Skin of body (tissue), 2 donors: ENCODE data around the gene SALL3. TPM values are rescaled to one million over a fixed set of nuclear protein-coding genes. Genes with fewer than 3 reads are reported as not detected.

Source experiments
- DNase-seq: peaks from one replicate; lab custom pipeline; 2025; lab: John Stamatoyannopoulos, UW
- total RNA-seq: library from RNA; depleted of rRNA; stranded (reverse); fragments of >200 nt; gene quantifications from one replicate; pipeline ENCODE4 v1.2.3, GENCODE V29; 2014

SALL3 gene
- total RNA-seq, 1 donor from 2014 or later: under 0.01 TPM

DNA sequence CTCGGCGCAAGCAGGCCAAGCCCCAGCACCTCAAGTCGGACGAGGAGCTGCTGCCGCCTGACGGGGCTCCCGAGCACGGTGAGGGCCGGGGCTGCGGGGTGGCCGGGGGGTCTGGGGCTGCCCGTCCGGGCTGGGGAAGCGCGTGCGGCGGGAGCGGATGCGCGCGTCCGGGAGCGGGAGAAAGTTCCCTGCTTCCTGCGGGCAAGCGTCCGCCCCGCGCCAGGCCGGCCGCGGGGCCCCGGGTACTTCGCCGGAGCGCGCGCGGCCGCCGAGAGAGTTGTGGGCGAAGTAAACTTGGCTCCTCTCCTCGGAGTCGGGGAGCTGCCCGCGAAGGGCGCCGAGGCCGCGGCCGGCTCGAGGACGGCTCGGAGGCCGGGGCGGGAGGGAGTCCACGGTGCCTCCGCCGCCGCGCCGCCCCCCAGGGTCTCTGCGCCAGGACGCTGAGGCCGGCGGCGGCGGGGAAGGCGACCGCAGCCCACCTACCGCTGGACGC lies 707 bp downstream of the SALL3 start:
- DNase-seq: no peak

DNA sequence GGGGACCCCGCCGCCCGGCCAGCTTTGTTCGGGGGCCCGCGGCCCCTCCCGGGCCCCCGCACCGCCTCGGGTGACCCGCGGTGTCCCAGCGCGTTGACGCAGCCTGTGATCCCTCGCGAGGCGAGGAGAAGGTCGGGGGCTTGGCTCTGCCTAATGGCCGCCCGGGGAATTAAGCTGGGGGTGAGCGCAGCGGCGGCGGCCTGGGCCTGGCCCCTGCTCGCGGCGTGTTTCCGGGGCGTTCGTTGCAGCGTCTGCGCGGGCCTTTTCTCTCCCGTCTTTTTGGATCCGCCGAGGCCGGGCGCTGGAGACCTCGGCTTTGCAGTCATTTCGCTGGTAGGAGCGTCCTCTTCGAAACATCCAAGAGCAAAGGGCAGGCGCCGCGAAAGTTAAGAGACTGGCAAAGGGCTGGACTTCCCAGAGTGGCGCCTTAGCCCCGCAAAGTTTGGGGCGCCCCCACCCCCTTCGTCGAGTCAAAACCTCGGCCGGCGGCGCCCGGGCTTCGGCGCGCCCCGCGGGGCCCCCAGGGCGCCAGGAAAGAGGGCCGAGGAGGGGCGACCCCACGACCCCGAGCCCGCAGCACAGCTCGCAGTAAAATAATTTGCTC lies 1.3 kb downstream of the SALL3 start:
- no peak for DNase-seq

DNA sequence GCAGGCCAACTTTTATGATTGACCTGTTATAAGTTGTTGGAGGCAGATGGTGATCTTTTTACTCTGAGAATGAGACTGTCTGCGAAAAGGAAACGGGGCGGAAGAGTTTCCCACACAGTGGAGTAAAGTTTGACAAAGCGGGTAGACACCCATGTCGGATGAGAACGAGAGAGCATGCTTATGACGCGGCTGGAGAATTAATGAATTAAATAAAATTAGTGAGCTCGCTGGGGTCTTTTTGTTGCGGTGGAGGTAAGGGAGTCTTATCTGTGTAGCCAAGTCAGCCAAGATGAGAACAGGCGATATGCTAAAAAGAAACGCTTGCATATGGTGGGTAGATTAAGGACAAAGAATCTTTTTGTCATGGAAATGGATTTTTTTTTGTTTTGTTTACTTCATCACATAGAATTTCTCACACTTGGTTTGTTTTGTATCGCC lies 1.8 kb downstream of the SALL3 start:
- DNase-seq: no peak

DNA sequence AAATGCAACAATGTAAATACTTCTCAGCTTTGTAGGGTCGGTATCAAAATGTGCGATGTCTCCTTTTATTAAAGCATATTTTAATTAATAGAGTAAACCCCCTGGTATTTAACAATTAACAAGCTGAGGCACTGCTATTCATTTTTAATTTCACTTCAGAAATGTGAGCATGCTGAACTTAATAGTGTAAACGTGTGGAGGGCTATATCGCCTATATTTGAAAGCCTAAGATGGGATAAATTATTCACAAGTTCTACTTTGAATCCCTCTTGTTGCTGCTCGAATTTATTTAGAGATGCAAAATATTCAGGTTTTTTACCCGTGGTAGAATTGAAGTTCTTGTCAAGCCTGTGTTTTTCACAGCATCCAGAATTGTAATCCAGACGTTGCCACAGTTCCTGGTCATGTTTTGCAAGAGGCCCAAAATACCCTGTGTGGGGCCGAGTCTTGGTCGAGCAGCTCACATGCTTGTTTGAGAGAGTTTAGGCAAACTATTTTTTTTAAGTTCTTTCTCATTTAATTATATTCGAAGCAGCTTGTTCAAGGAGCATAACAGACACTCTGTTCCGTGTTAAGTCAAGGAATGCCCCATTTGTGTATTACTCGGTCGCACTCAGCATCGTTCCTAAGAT lies 2.5 kb downstream of the SALL3 start:
- no peak for DNase-seq

DNA sequence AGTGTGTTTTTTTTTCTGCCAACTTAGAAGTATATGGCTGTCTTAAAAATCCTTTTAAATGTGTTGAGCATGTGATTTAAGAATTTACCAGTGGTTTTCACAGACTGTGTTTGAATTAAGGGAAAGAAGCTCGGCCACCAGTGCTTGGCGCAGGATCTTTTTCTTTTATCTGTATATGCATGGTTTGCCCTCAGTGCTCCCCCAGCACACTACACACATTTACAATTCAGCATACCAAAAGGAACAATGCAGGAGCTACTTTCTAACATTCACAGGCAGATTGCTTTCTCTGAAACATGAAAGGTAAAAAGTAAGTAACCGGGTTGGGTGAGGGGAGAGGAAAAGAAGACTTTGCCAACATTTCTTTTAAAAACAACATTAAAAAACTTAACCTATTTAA lies 3.9 kb downstream of the SALL3 start:
- DNase-seq: no peak

DNA sequence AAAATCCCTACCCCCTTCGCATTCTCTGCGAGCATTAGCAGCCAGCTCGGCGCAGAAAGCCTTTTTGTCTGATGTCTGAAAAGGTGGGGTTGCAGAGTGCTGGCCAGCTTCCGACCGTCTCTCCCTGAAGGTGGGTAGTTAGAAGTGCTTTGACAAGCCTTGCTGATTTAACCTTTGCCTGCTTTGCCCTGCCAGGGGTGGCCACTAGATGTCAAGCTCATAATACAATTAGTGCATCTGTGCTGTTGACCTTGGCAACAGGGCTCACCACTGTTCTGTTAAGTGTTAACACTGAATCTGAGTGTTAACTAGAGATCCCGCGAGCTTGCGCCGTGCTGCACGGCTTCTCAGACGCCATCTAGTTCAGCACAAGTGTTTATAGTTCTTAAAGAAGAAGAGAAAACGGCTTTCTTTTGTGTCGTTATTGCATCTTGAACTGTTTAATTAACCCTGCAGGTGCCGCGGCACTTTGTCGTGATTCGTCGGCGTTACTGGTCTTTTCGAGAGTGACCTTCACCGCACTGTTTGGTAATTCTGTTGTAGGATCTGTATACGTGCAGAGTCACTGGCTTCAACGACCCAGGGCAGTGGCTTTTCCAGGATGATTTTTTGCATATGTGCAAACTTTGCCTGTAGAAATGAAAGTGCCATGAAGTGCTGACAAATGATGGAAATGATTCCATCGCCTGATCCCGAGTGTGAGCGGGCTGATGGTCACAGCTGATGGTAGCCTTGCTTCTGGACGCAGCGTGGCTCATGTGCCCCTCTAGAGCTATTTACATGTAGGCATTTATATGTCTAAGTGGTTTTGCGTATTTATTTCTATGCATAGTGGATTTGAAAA lies 5.5 kb downstream of the SALL3 start:
- no peak for DNase-seq

DNA sequence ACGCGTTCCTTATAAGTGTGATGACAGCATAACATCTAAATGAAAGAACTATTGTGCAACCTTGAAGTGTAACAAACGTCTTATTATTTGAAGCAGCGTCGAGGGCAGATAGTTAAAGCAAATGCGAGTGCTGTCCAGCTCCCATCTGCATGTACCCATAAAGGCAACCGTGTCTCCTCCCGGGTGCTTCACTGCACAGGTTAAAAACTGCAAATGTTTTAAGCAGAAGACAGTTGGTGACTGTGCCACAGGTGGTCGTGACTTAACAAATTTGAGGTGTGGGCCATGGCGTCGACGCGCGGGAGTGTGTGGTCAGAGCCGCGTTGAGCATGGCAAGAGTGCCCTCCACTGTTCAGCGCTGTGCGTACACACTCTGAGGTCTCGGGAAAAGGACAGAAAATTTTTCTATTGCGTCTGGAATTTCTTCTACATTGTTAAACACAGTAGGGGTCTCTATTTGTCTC lies 6.4 kb downstream of the SALL3 start:
- DNase-seq: peak; percentile 3

DNA sequence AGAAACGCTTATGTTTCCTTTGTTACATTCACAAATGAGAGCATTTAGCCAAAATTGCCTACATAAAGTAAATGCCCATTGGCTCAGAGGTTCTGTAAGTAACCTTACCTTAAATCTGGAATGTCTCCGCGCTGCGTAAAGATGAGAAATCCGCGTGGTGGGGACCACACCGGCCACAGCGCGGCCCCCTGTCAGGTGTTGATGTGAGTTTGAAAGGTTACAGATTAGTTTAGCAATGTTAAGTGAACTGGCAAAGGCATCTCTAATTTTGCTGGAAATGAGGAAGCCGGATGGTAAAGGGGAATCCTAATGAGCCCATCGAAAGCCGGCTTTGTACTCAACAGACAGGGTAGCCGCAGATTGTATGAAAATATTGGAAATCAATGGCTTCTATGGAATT lies 11.8 kb downstream of the SALL3 start:
- DNase-seq: no peak

DNA sequence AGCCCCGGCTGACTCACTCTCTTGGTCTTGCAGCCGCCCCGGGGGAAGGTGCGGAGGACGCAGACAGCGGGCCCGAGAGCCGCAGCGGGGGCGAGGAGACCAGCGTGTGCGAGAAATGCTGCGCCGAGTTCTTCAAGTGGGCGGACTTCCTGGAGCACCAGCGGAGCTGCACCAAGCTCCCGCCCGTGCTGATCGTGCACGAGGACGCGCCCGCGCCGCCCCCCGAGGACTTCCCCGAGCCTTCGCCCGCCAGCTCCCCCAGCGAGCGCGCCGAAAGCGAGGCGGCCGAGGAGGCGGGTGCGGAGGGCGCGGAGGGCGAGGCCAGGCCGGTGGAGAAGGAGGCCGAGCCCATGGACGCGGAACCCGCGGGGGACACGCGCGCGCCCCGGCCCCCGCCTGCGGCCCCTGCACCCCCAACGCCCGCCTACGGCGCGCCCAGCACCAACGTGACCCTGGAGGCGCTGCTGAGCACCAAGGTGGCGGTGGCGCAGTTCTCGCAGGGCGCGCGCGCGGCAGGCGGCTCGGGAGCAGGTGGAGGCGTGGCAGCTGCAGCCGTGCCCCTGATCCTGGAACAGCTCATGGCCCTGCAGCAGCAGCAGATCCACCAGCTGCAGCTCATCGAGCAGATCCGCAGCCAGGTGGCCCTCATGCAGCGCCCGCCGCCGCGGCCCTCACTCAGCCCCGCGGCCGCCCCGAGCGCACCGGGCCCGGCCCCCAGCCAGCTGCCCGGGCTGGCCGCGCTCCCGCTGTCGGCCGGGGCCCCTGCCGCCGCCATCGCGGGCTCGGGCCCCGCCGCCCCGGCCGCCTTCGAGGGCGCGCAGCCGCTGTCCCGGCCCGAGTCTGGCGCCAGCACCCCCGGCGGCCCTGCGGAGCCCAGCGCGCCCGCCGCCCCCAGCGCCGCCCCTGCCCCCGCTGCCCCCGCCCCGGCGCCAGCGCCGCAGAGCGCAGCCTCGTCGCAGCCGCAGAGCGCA lies 12.7 kb downstream of the SALL3 start:
- DNase-seq: no peak

DNA sequence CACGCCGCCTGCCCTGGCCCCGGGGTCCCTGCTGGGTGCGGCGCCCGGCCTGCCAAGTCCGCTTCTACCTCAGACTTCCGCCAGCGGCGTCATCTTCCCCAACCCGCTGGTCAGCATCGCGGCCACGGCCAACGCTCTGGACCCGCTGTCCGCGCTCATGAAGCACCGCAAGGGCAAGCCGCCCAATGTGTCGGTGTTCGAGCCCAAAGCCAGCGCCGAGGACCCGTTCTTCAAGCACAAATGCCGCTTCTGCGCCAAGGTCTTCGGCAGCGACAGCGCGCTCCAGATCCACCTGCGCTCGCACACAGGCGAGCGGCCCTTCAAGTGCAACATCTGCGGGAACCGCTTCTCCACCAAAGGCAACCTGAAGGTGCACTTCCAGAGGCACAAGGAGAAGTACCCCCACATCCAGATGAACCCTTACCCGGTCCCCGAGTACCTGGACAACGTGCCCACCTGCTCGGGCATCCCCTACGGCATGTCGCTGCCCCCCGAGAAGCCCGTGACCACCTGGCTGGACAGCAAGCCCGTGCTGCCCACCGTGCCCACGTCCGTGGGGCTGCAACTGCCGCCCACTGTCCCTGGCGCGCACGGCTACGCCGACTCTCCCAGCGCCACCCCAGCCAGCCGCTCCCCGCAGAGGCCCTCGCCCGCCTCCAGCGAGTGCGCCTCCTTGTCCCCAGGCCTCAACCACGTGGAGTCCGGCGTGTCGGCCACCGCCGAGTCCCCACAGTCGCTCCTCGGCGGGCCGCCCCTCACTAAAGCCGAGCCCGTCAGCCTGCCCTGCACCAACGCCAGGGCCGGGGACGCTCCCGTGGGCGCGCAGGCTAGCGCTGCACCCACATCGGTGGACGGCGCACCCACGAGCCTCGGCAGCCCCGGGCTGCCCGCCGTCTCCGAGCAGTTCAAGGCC lies 13.7 kb downstream of the SALL3 start:
- no peak for DNase-seq

DNA sequence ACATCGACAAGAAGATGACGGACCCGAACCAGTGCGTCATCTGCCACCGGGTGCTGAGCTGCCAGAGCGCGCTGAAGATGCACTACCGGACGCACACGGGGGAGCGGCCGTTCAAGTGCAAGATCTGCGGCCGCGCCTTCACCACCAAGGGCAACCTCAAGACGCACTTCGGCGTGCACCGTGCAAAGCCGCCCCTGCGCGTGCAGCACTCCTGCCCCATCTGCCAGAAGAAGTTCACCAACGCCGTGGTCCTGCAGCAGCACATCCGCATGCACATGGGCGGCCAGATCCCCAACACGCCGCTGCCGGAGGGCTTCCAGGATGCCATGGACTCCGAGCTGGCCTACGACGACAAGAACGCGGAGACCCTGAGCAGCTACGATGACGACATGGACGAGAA lies 14.4 kb downstream of the SALL3 start:
- DNase-seq: no peak

DNA sequence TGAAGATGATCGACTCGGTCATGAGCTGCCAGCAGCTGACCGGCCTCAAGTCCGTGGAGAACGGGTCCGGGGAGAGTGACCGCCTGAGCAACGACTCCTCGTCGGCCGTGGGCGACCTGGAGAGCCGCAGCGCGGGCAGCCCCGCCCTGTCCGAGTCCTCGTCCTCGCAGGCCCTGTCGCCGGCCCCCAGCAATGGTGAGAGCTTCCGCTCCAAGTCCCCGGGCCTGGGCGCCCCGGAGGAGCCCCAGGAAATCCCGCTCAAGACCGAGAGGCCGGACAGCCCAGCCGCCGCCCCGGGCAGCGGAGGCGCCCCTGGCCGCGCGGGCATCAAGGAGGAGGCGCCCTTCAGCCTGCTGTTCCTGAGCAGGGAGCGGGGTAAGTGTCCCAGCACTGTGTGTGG lies 14.9 kb downstream of the SALL3 start:
- no peak for DNase-seq

DNA sequence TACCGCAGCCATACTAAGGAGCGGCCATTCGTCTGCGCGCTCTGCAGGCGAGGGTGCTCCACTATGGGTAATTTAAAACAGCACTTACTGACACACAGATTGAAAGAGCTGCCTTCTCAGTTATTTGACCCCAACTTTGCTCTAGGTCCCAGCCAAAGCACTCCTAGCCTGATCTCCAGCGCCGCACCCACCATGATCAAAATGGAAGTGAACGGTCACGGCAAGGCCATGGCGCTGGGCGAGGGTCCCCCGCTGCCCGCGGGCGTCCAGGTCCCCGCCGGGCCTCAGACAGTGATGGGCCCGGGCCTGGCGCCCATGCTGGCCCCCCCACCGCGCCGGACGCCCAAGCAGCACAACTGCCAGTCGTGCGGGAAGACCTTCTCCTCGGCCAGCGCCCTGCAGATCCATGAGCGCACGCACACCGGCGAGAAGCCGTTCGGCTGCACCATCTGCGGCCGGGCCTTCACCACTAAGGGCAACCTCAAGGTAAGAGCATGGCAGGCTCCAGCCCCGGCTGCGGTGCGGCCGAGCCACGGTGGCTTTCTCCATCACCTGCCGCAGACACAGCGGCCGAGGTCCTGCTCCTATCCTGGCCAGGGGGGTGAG lies 15.5 kb downstream of the SALL3 start:
- no peak for DNase-seq

DNA sequence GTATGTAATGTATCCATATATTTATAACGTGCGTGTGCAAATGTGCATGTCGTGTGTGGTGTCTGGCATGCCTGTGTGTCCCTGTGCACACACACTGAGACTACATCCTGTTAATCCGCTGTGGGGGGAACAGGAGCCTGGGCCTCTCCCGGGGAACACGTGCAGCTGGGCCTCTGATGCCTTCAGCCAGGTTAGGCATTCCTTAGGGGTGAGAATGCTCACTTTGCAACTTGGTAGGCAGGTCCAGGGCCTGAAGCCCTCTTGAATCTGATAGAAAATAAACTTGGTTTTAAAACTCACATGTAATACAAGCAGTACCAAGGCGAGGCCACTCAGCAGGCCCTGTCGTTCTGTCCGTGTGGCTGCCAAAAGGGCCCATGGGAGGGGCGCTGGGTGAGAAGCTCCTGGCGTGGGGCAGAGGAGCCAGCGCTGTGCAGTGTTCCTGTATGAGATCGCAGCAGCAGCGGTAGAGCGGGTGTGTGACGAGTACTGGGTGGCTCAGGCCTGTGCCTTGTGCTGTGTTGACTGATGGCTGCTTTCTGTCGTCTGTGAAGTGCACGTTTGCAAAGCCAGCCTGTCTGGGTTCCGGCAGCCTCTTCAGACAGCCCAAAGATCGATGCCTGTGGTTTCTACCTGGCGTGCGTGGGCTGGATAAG lies 16.2 kb downstream of the SALL3 start:
- no peak for DNase-seq

DNA sequence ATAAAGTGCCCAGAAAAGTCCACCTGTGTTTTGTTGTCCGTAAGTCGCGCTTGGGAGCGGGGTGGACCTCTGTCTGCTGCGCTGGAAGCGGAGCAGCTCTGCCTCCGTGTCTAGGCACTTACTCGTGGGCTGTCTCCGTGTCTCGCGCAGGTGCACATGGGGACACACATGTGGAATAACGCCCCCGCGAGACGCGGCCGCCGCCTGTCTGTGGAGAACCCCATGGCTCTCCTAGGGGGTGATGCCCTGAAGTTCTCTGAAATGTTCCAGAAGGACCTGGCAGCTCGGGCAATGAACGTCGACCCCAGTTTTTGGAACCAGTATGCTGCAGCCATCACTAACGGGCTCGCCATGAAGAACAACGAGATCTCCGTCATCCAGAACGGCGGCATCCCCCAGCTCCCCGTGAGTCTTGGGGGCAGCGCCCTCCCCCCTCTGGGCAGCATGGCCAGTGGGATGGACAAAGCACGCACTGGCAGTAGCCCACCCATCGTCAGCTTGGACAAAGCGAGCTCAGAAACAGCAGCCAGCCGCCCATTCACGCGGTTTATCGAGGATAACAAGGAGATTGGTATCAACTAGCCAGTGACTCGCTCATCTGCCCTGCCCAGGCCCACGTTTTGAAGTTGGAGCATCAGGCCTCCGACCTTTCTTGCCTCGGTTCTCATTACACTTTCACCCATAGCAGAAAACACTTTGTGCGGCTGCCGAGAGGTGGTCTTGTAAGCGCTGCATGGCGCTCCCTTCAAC lies 17.3 kb downstream of the SALL3 start:
- DNase-seq: no peak

DNA sequence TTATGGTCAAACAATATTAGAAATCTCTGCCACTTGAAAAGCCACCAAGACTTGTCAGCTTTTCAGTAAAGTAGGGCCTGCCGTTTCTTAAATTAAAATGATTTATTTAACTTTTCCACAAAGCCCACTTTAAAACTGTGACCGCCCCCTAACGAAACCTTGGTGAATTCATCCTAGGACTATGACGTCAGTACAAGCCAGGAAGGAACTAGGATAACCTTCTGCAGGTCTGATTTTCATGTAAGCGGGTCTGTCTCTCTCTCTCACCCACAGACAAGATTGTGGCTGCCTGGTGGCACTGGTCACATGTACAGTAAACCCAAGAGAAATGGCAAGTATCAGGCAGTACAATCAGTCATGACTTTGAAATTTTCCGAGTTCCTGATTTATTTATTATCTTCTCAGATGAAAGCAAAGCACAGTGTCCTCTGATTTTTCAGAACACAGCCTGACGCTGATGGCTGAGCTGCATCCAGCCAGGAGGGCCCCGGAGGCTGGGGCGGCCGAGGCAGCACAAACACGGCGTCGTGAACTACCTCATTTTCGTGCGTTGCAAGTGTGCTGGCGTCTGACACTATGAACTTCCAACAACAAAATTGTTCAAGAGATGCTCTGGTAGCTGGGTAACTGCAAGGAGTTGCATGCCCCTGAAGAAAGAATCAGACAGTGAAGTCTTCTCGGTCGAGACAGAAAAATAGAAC lies 18.9 kb downstream of the SALL3 start:
- DNase-seq: no peak

DNA sequence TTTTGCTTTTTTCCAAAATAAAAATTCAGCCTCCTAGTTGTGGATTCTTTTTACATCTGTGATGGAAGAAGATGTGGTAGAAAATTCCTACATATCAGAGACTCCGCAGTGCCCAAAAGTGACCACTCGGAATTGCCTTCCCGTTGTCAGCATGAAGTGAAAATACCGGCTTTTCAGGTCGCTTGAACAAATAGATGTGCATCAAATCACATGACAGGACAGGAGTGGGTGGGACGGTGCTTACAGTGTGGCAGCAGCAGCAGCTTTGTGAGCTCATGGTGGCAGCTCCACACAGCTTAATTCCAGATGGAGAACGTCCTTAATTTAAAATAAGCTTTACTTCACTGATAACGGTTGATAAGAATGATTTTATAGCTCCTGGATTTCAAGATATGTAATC lies 20.3 kb downstream of the SALL3 start:
- DNase-seq: no peak

DNA sequence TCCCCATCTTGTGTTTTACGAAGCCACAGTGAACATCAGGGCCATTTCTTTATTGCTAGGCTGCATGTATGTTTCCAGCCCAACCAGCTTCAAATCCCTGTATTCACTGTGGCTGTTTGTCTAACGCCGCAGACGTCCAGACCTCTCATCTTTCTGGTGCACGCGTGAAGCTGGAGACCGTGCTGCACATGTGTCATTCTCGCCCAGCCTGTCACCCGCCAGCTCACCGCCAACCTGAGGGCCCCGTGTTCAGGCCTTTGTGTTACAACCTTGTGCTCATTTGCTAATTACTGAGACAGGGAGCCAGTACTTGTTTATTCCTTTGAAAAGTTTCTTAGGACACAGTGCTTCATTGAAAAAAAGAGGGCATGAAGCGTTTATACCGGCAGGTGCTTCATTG lies 21.4 kb downstream of the SALL3 start:
- DNase-seq: no peak
